Fibroblast of the aortic adventitia (primary cell): ENCODE results near the gene PLEKHA7. TPM values are rescaled to one million over a fixed set of nuclear protein-coding genes. Genes with fewer than 3 reads are reported as not detected.

Experiments
- DNase-seq: peaks from one replicate; pipeline ENCODE4 v3.0.0-alpha.2; 2010; ENCODE audit warnings: low read depth
- H3K4me3 ChIP-seq: 2 replicates; pipeline ENCODE4 v1.5.1; 2011; ENCODE audit warnings: low read depth, mild to moderate bottlenecking, control low read depth, low read length, moderate library complexity
- total RNA-seq: library from RNA; depleted of rRNA; stranded (reverse); fragments of >200 nt; gene quantifications from 2 replicates; pipeline ENCODE4 v1.2.3, GENCODE V29; 2012; ENCODE audit warnings: low replicate concordance
- TF ChIP-seq, protein P1 (sequence below): IDR thresholded peaks from 2 replicates; pipeline ENCODE4 v1.5.1; 2011; ENCODE audit warnings: mild to moderate bottlenecking, low read length, control low read depth, inconsistent platforms; ENCODE audit not compliant: insufficient read depth

PLEKHA7 gene
- total RNA-seq, 1 donor: 0.09 TPM

DNA sequence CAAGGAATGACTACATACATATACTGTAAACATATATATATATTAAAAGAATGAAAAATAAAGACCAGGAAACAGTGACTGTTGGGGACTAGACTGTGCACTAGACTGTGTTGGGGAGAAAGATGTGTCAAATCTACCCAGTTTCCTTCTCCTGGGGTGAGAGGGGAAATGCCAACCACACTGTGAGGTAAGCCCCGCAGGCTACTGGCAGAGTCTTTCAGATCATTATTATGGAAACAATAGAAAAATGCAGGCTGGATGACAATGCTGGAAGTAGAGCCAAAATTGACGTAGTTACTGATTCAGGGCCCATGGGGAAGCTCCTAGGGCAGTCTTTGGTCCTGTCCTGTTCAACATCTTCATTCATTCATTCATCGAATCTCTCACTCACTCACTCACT, 174.4 kb downstream of the PLEKHA7 start:
- TF ChIP-seq, protein P1, sequence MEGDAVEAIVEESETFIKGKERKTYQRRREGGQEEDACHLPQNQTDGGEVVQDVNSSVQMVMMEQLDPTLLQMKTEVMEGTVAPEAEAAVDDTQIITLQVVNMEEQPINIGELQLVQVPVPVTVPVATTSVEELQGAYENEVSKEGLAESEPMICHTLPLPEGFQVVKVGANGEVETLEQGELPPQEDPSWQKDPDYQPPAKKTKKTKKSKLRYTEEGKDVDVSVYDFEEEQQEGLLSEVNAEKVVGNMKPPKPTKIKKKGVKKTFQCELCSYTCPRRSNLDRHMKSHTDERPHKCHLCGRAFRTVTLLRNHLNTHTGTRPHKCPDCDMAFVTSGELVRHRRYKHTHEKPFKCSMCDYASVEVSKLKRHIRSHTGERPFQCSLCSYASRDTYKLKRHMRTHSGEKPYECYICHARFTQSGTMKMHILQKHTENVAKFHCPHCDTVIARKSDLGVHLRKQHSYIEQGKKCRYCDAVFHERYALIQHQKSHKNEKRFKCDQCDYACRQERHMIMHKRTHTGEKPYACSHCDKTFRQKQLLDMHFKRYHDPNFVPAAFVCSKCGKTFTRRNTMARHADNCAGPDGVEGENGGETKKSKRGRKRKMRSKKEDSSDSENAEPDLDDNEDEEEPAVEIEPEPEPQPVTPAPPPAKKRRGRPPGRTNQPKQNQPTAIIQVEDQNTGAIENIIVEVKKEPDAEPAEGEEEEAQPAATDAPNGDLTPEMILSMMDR: no peak
- no peak overlapping the region for H3K4me3 ChIP-seq
- DNase-seq: no peak

DNA sequence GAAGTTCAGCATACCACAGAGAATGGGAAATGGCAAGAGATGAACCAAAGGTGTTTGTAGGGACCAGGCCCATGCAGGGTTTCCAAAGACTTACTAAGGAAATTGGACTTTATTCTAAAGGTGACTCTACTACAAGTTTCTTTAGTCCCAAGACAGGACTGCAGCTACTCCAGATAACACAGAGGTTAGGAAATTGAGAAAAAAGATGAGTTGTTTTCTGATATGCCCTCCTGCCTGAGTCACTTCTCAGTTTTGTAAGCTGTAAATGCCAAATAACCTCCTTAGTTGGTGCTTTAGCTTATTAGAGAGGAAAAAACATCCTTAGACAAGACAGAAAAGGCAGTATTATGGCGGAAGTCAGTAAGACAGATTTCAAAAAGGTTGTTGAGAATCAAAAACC, 179.8 kb downstream of the PLEKHA7 start:
- TF ChIP-seq, protein P1: no peak
- no peak overlapping the region for H3K4me3 ChIP-seq
- no peak for DNase-seq

DNA sequence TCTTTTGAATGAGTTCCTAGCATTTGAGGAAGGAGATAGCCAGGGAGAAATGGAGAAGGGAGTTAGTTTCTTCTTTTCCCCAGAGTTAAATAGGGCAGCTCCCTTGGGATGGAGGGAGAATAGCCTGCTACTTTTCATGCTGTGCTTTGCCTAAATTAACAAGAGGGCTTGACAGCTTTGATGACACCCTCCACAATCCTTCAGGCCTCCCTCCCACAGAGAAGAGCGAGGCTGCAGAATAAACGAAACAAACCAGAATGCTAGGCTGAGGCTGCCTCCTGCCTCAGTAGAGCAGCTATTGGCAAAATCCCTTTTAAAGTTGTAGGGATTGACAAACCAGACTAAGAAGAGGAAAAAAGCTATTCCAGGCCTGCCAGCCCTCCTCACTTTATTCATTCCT, 181.2 kb downstream of the PLEKHA7 start:
- DNase-seq: no peak
- no peak overlapping the region for H3K4me3 ChIP-seq
- TF ChIP-seq, protein P1: no peak

DNA sequence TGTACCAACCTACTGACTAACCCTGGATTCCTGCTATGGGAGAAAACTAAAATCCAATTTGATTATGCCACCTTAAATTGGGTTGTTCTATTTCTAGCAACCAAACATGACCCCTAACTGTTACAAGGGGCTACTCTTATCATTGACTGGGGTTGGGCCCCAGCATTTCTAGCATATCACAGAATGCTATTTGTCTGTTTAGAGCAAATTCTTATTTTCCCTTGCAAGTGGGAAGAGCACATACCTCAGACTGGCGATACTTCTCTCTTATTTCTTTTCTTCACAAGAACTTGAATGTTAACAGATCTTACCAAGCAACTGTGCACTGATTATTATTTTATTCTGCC, 182.0 kb downstream of the PLEKHA7 start:
- TF ChIP-seq, protein P1: no peak
- no peak for DNase-seq

DNA sequence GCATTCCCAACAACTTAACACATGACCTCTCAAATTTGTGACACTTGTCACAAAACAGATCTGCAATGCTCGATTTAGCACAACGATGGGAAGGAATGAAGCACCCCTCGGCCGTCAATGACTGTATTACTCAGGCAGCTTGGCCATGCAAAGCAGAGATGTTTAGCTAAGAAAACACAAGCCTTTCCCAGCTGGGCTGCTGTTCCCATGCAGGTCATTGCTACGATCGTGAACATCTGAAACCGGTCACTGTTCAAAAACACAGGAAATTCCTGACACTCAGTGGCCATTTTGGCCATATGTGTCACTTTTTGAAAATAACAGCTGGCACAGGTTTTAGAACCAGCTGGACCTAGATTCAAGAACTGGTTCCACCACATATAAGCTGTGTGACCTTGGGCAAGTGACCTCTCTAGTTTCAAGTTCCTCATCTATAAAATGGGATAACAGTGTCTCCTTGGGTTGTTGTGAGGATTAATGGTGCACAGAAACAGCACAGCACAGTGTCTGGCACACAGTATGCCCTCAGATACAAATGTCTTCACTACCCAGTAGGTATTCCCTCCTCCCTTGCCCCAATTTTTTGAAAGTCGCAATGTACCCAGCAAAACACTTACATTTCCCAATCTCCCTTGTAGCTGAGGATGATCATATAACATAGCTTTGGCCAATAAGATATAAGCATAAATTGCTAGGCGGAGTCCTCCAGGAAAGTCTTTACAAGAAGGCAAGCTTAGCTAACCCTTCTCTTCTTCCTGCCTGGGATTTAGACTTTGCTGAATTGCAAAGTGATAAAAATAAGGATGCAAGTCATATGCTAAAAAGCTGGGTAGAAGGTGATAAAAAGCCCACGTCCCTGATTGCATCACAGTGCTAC, 182.7 kb downstream of the PLEKHA7 start:
- TF ChIP-seq, protein P1: no peak
- no peak overlapping the region for H3K4me3 ChIP-seq
- no peak for DNase-seq

More for the DNA sequence above, 182.0 kb downstream of the PLEKHA7 start:
- H3K4me3 ChIP-seq: no peak overlapping the region

DNA sequence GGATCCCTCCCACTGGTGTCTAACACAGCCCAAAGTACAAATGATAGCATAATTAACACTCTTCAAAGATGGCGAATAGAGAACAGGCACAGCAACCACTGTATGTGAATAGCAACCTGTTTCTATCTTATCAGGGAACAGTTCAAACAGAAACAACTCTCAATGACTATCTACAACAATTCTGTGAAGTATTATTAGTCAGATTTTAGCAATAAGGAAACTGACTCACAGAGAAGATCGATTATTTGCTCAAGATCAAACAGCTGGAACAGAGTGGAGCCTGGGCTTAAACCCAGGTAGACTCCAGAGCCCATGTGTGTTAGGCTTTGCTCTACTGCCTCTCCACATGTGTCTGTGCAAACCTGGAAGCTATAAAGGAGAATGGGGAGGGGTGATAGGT, 187.1 kb downstream of the PLEKHA7 start:
- TF ChIP-seq, protein P1: no peak
- no peak overlapping the region for H3K4me3 ChIP-seq
- no peak for DNase-seq
